SU-DHL-6 (cell line): ENCODE data around the gene MAP2K1.
"Not testable (repeated sequence)": the region's sequence is repeated elsewhere in the genome, so short reads cannot be mapped to it uniquely, and the experiment has no call there.

Experiments used
- H2AFZ ChIP-seq: fragments of 200-600 bp; sonication (generic); 2 replicates; pipeline ENCODE4 v1.6.1; 2014; ENCODE audit warnings: low read depth, mild to moderate bottlenecking, moderate library complexity, mixed read lengths, antibody characterized with exemption, low read length; ENCODE audit not compliant: severe bottlenecking
- H3F3A ChIP-seq: fragments of 200-600 bp; shearing (Covaris generic); 2 replicates; pipeline ENCODE4 v1.6.0; 2016; ENCODE audit warnings: antibody characterized with exemption, mild to moderate bottlenecking; ENCODE audit not compliant: insufficient read depth
- H3K27ac ChIP-seq: fragments of 200-600 bp; sonication (generic); 2 replicates; pipeline ENCODE4 v1.5.1; 2016; ENCODE audit warnings: low read depth, mild to moderate bottlenecking, low read length, moderate library complexity, mixed read lengths
- H3K27me3 ChIP-seq: fragments of 200-600 bp; sonication (generic), shearing (Covaris generic); 2 replicates; pipeline ENCODE4 v1.6.0; 2014; ENCODE audit warnings: mild to moderate bottlenecking, low read length
- H3K36me3 ChIP-seq: fragments of 200-600 bp; sonication (generic); 2 replicates; pipeline ENCODE4 v1.6.1; 2014; ENCODE audit warnings: mild to moderate bottlenecking, low read length, mixed read lengths
- H3K4me2 ChIP-seq: fragments of 300-600, 200-600 bp; shearing (Covaris generic), sonication (generic); 2 replicates; pipeline ENCODE4 v1.6.0; 2014; ENCODE audit warnings: low read length, low read depth, mild to moderate bottlenecking; ENCODE audit not compliant: poor library complexity, severe bottlenecking
- H3K4me3 ChIP-seq: fragments of 200-600 bp; sonication (generic); 2 replicates; pipeline ENCODE4 v1.5.1; 2014; ENCODE audit warnings: antibody characterized with exemption, low read length, mild to moderate bottlenecking, mixed read lengths; ENCODE audit not compliant: insufficient read depth, poor library complexity, severe bottlenecking
- H3K79me2 ChIP-seq: fragments of 200-600 bp; sonication (generic); 2 replicates; pipeline ENCODE4 v1.6.1; 2014; ENCODE audit warnings: mild to moderate bottlenecking, low read length, moderate library complexity; ENCODE audit not compliant: insufficient read depth
- H3K9ac ChIP-seq: fragments of 200-600 bp; sonication (generic); 2 replicates; pipeline ENCODE4 v1.7.0; 2014; ENCODE audit warnings: mild to moderate bottlenecking, low read length
- H3K9me2 ChIP-seq: fragments of 200-600 bp; sonication (generic); replicated peaks from 2 replicates; pipeline ENCODE4 v1.6.1; 2014; ENCODE audit warnings: low read length; ENCODE audit not compliant: insufficient read depth
- H3K9me3 ChIP-seq: fragments of 200-600 bp; sonication (generic); 2 replicates; pipeline ENCODE4 v1.6.1; 2014; ENCODE audit warnings: low read length, mixed read lengths; ENCODE audit not compliant: insufficient read depth
- H4K20me1 ChIP-seq: fragments of 200-600 bp; sonication (generic); 2 replicates; pipeline ENCODE4 v1.6.1; 2014; ENCODE audit warnings: low read depth, mild to moderate bottlenecking, antibody characterized with exemption, low read length, moderate library complexity, mixed read lengths
- EZH2phosphoT487 ChIP-seq: fragments of 200-600 bp; sonication (generic), shearing (Covaris generic); conservative IDR thresholded peaks from 2 replicates; pipeline ENCODE4 v1.6.1; 2018; ENCODE audit warnings: mild to moderate bottlenecking, antibody characterized with exemption, low read length, moderate library complexity, mixed read lengths
- TF ChIP-seq, protein P1 (sequence below): fragments of 200-600 bp; sonication (generic); IDR thresholded peaks from one replicate; pipeline ENCODE4 v1.5.1; 2017; ENCODE audit warnings: antibody characterized with exemption, mild to moderate bottlenecking, low read length, moderate library complexity; ENCODE audit not compliant: insufficient read depth, poor library complexity, severe bottlenecking

The MAP2K1 gene

DNA sequence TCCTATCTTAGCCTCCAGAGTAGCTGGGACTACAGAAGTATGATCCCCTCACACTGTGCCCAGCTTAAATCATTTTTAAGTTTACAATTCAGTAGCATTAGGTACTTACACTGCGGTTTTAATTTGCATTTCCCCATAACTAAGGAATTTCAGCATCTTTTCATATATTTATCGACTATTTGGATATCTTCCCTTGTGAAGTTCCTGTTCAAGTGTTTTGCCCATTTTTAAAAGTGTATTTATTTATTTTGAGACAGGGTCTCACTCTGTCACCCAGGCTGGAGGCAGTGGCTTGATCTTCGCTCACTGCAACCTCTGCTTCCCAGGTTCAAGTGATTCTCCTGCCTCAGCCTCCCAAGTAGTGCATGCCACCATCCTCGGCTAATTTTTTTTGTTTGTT lies 12.5 kb upstream of the MAP2K1 start:
- TF ChIP-seq, protein P1, sequence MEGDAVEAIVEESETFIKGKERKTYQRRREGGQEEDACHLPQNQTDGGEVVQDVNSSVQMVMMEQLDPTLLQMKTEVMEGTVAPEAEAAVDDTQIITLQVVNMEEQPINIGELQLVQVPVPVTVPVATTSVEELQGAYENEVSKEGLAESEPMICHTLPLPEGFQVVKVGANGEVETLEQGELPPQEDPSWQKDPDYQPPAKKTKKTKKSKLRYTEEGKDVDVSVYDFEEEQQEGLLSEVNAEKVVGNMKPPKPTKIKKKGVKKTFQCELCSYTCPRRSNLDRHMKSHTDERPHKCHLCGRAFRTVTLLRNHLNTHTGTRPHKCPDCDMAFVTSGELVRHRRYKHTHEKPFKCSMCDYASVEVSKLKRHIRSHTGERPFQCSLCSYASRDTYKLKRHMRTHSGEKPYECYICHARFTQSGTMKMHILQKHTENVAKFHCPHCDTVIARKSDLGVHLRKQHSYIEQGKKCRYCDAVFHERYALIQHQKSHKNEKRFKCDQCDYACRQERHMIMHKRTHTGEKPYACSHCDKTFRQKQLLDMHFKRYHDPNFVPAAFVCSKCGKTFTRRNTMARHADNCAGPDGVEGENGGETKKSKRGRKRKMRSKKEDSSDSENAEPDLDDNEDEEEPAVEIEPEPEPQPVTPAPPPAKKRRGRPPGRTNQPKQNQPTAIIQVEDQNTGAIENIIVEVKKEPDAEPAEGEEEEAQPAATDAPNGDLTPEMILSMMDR: no peak
- no peak for TF ChIP-seq EZH2phosphoT487
- Histone ChIP-seq H3K4me2 (no peak overlapping the region), H4K20me1 (no peaks in the 10 kb centered on the region), H3K27ac (no peak overlapping the region), H3K27me3 (no peaks in the 10 kb centered on the region), H3K9me2 (no peaks in the 10 kb centered on the region), H3K4me3 (no peak overlapping the region), H3K79me2 (no peaks in the 10 kb centered on the region), H2AFZ (no peak overlapping the region), H3K36me3 (no peaks in the 10 kb centered on the region), H3K9ac (no peak overlapping the region), H3K9me3 (no peaks in the 10 kb centered on the region), H3F3A (no peaks in the 10 kb centered on the region)

DNA sequence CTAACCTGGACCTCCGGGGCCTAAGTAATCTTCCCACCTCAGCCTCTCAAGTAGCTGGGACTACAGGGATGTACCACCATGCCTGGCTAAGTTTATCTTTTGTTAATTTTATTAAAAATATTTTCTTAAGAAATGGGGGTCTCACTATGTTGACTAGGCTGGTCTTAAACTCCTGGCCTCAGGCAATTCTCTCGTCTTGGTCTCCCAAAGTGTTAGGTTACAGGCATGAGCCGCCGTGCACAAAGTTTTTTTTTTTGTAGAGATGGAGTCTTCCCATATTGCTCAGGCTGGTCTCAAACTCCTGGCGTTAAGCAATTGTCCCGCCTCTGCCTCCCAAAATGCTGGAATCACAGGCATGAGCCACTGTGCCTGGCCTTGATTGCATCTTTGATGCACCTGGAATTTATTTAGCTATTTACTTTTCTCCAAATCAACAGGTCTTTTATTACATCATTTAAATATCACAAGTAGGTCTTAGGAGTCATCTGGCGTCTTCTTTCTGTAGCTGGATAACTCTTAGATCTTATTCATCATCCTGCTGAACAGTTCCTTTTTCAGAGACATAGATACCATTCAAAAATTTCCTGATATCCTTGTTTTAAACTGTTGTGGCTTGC lies 7.8 kb upstream of the MAP2K1 start:
- H3K9ac ChIP-seq: no peak overlapping the region
- no peaks in the 10 kb centered on the region for H3K36me3 ChIP-seq
- no peaks in the 10 kb centered on the region for H3K79me2 ChIP-seq
- no peak overlapping the region for H3K27ac ChIP-seq
- H3K4me2 ChIP-seq: no peak overlapping the region
- no peak overlapping the region for H2AFZ ChIP-seq
- no peaks in the 10 kb centered on the region for H3K9me3 ChIP-seq
- H3K4me3 ChIP-seq: no peak overlapping the region
- TF ChIP-seq, protein P1: no peak
- TF ChIP-seq EZH2phosphoT487: no peak
- H4K20me1 ChIP-seq: no peaks in the 10 kb centered on the region
- H3K27me3 ChIP-seq: no peaks in the 10 kb centered on the region
- H3F3A ChIP-seq: no peaks in the 10 kb centered on the region
- no peaks in the 10 kb centered on the region for H3K9me2 ChIP-seq

DNA sequence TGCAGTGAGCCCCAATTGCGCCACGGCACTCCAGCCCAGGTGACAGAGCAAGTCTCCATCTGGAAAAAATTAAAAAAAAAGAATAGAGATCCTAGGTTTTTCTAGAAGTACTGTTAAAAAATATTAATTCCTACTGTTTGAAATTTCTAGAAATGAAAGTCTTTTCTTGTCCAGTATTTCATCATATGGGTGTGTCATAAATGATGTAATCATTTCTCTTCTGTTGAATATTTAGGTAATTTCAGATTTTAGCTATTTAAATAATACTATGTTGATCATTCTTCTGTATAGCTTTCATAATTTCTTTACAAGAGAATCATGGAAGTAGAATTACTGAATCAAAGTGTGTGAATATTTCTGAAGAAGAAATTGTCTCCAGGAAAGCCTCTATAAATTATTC lies 5.3 kb upstream of the MAP2K1 start:
- H3K4me2 ChIP-seq, H4K20me1 ChIP-seq, H3K36me3 ChIP-seq, H3K9ac ChIP-seq, H3F3A ChIP-seq, H3K4me3 ChIP-seq, H3K27ac ChIP-seq, H3K9me2 ChIP-seq, H3K79me2 ChIP-seq, H3K27me3 ChIP-seq, H2AFZ ChIP-seq, H3K9me3 ChIP-seq: not testable (repeated sequence)

DNA sequence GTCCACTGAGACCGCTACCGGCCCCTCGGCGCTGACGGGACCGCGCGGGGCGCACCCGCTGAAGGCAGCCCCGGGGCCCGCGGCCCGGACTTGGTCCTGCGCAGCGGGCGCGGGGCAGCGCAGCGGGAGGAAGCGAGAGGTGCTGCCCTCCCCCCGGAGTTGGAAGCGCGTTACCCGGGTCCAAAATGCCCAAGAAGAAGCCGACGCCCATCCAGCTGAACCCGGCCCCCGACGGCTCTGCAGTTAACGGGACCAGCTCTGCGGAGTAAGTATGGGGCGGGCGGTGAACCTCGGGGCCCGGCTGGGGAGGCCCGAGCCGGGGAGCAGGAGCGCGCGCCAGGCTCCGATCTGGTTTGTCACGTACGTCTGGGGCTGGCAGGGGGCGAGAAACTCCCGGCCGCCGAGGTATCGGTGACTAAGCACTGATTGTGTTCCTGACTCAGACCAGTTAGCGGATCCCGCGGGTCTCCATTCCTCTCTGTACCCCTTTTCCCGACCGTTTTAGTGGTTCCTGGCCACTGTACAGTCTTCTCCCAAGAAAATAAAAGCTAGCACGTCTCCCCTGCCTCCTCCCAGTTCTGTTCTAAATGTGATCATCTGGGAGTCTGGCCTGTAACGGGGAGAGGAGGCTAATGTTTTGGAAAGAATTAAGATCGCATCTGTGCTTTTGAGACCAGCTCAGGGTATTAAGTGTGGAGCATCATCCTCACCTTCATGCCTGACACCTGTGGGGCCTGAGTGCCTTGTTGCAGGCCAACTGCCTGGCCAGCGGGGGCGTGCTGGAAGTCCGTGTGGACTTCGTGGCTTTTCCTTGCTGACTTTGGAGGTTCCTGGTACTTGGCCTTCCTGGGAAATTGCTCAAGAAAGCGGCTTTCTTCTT lies 691 bp downstream of the MAP2K1 start:
- Histone ChIP-seq H3K4me3 (peak overlapping the region; percentile 85), H3K27ac (peak overlapping the region; percentile 75), H3K9me3 (no peaks in the 10 kb centered on the region), H3K9me2 (no peaks in the 10 kb centered on the region), H3K79me2 (peaks cover 51% of the 10 kb centered on the region), H3F3A (peaks cover 20% of the 10 kb centered on the region), H3K9ac (peak overlapping the region; percentile 72), H2AFZ (no peak overlapping the region), H3K4me2 (peak overlapping the region; percentile 91), H4K20me1 (0 out of 2 replicates have a peak, but pooled peaks cover 4% of the 10 kb centered on the region), H3K27me3 (no peaks in the 10 kb centered on the region), H3K36me3 (no peaks in the 10 kb centered on the region)
- TF ChIP-seq, protein P1: peak; percentile 41
- TF ChIP-seq EZH2phosphoT487: no peak
